Activated CD4-positive, alpha-beta T cell treated with anti-CD3 and anti-CD28 coated beads, Interleukin-2, amount 10 ng/mL, durations not matched to agents 7 days and 5 days (primary cell): ENCODE results near the gene HOXC9. TPM values are rescaled to one million over a fixed set of nuclear protein-coding genes. Genes with fewer than 3 reads are reported as not detected.

Experiments
- CTCF ChIA-PET: fragments of 350-600 bp; sonication (Branson Sonifier 250); formaldehyde crosslinking; loops from one replicate; lab custom pipeline; 2021; ENCODE audit warnings: antibody characterized with exemption; lab: Charles Lee
- POLR2A ChIA-PET: fragments of 350-600 bp; sonication (Branson Sonifier 250); formaldehyde crosslinking; loops from one replicate; lab custom pipeline; 2021; ENCODE audit warnings: antibody characterized with exemption; lab: Charles Lee
- DNase-seq: peaks from one replicate; pipeline ENCODE4 v3.0.0-alpha.2; 2020
- H3K27ac Mint-ChIP-seq: one replicate; pipeline ENCODE4 v1.8.0; 2021; ENCODE audit warnings: mild to moderate bottlenecking, moderate library complexity, mixed read lengths
- H3K27me3 Mint-ChIP-seq: one replicate; pipeline ENCODE4 v1.8.0; 2021; ENCODE audit warnings: mixed read lengths
- H3K36me3 Mint-ChIP-seq: one replicate; pipeline ENCODE4 v1.8.0; 2021; ENCODE audit warnings: low read depth, mixed read lengths
- H3K4me1 Mint-ChIP-seq: one replicate; pipeline ENCODE4 v1.8.0; 2021; ENCODE audit warnings: mixed read lengths
- H3K4me3 Mint-ChIP-seq: one replicate; pipeline ENCODE4 v1.8.0; 2021; ENCODE audit warnings: mild to moderate bottlenecking, moderate library complexity, mixed read lengths
- H3K9me3 Mint-ChIP-seq: one replicate; pipeline ENCODE4 v1.8.0; 2021; ENCODE audit warnings: mixed read lengths
- total RNA-seq, 2 experiments: library from RNA; stranded (reverse); gene quantifications; one replicate each; pipeline ENCODE4 v1.2.3, GENCODE V29; 2021

The HOXC9 gene
- total RNA-seq, 2 experiments from 2014 or later = not detected

GRCh38 chr12:53989227-53990113, 10.5 kb upstream of the HOXC9 start:
- H3K27ac Mint-ChIP-seq = no peak overlapping the region
- peak; percentile 54 for DNase-seq
- CTCF ChIA-PET = interaction anchor here (0.9 to 1.3 kb wide), 5 partner anchors 11 to 219 kb away, joined by 3 read pairs; partner anchors contain the start of gene HOXC9
- peaks cover 39% of the 10 kb centered on the region for H3K4me1 Mint-ChIP-seq
- peaks cover 99% of the 10 kb centered on the region for H3K27me3 Mint-ChIP-seq
- peak overlapping the region; percentile 1 for H3K4me3 Mint-ChIP-seq
- no peaks in the 10 kb centered on the region for H3K9me3 Mint-ChIP-seq
- POLR2A ChIA-PET = no interaction called here
- no peaks in the 10 kb centered on the region for H3K36me3 Mint-ChIP-seq

GRCh38 chr12:53990311-53991076, 9.5 kb upstream of the HOXC9 start:
- DNase-seq = no peak
- Mint-ChIP-seq H3K4me1 (peaks cover 39% of the 10 kb centered on the region), H3K27ac (no peak overlapping the region), H3K27me3 (peaks cover 98% of the 10 kb centered on the region), H3K36me3 (no peaks in the 10 kb centered on the region), H3K9me3 (no peaks in the 10 kb centered on the region), H3K4me3 (no peak overlapping the region)
- ChIA-PET POLR2A (no interaction called here), CTCF (interaction anchor here (0.9 to 2.3 kb wide), 7 partner anchors 12 to 216 kb away, joined by 3 to 14 read pairs (median 3); partner anchors contain the start of gene HOXC5)

- no peaks in the 10 kb centered on the region for H3K36me3 Mint-ChIP-seq
- POLR2A ChIA-PET = no interaction called here
- CTCF ChIA-PET = interaction anchor here (1.0 to 2.3 kb wide), 7 partner anchors 11 to 215 kb away, joined by 3 to 14 read pairs (median 3); partner anchors contain the start of gene HOXC5
- H3K9me3 Mint-ChIP-seq = no peaks in the 10 kb centered on the region
- no peak overlapping the region for H3K27ac Mint-ChIP-seq
- DNase-seq = no peak
- peaks cover 99% of the 10 kb centered on the region for H3K27me3 Mint-ChIP-seq
- peaks cover 41% of the 10 kb centered on the region for H3K4me1 Mint-ChIP-seq
- H3K4me3 Mint-ChIP-seq = no peak overlapping the region
Measured at GRCh38 chr12:53991077-53991460, 8.9 kb upstream of the HOXC9 start.

GRCh38 chr12:53992377-53992889, 7.5 kb upstream of the HOXC9 start:
- POLR2A ChIA-PET = no interaction called here
- Mint-ChIP-seq H3K4me1 (peaks cover 35% of the 10 kb centered on the region), H3K4me3 (no peak overlapping the region), H3K27me3 (peaks cover 99% of the 10 kb centered on the region), H3K27ac (no peak overlapping the region), H3K9me3 (no peaks in the 10 kb centered on the region), H3K36me3 (no peaks in the 10 kb centered on the region)
- CTCF ChIA-PET = interaction anchor here (0.9 to 2.3 kb wide), 5 partner anchors 8 to 209 kb away, joined by 3 to 14 read pairs (median 5); partner anchors contain the start of gene HOXC10
- no peak for DNase-seq

- H3K4me1 Mint-ChIP-seq = peaks cover 32% of the 10 kb centered on the region
- POLR2A ChIA-PET = no interaction called here
- no peak for DNase-seq
- peaks cover 99% of the 10 kb centered on the region for H3K27me3 Mint-ChIP-seq
- H3K4me3 Mint-ChIP-seq = peak overlapping the region; percentile 45
- peak overlapping the region; percentile 19 for H3K27ac Mint-ChIP-seq
- H3K9me3 Mint-ChIP-seq = no peaks in the 10 kb centered on the region
- CTCF ChIA-PET = interaction anchor here (0.9 to 1.9 kb wide), 3 partner anchors 8 to 208 kb away, joined by 3 to 5 read pairs (median 5); partner anchors contain the start of gene HOXC10
- no peaks in the 10 kb centered on the region for H3K36me3 Mint-ChIP-seq
Measured at GRCh38 chr12:53993162-53994008, 6.6 kb upstream of the HOXC9 start.

GRCh38 chr12:53994009-53994263, 6.0 kb upstream of the HOXC9 start:
- DNase-seq = no peak
- Mint-ChIP-seq H3K9me3 (no peaks in the 10 kb centered on the region), H3K4me1 (peaks cover 31% of the 10 kb centered on the region), H3K36me3 (no peaks in the 10 kb centered on the region), H3K27me3 (peaks cover 99% of the 10 kb centered on the region), H3K27ac (peak overlapping the region; percentile 62), H3K4me3 (peak overlapping the region; percentile 45)
- CTCF ChIA-PET = interaction anchor here (1.4 to 1.9 kb wide), 2 partner anchors 9 to 12 kb away, joined by 5 read pairs; partner anchors contain the start of gene HOXC10
- POLR2A ChIA-PET = no interaction called here

- H3K4me3 Mint-ChIP-seq = peak overlapping the region; percentile 45
- H3K4me1 Mint-ChIP-seq = peaks cover 26% of the 10 kb centered on the region
- peak overlapping the region; percentile 62 for H3K27ac Mint-ChIP-seq
- POLR2A ChIA-PET = no interaction called here
- no peak for DNase-seq
- CTCF ChIA-PET = interaction anchor here (1.9 kb wide), 1 partner anchor 12 kb away, joined by 5 read pairs; no protein-coding TSS in a partner anchor
- no peaks in the 10 kb centered on the region for H3K9me3 Mint-ChIP-seq
- peaks cover 99% of the 10 kb centered on the region for H3K27me3 Mint-ChIP-seq
- H3K36me3 Mint-ChIP-seq = no peaks in the 10 kb centered on the region
Measured at GRCh38 chr12:53994264-53995001, 5.5 kb upstream of the HOXC9 start.

- CTCF ChIA-PET = no interaction called here
- DNase-seq = no peak
- POLR2A ChIA-PET = no interaction called here
- peaks cover 99% of the 10 kb centered on the region for H3K27me3 Mint-ChIP-seq
- H3K9me3 Mint-ChIP-seq = no peaks in the 10 kb centered on the region
- H3K4me1 Mint-ChIP-seq = peaks cover 21% of the 10 kb centered on the region
- no peaks in the 10 kb centered on the region for H3K36me3 Mint-ChIP-seq
- H3K27ac Mint-ChIP-seq = peak overlapping the region; percentile 57
- peak overlapping the region; percentile 38 for H3K4me3 Mint-ChIP-seq
Measured at GRCh38 chr12:53995002-53995377, 5.0 kb upstream of the HOXC9 start.

GRCh38 chr12:53995378-53996239, 4.4 kb upstream of the HOXC9 start:
- H3K9me3 Mint-ChIP-seq = no peaks in the 10 kb centered on the region
- DNase-seq = no peak
- H3K4me3 Mint-ChIP-seq = peak overlapping the region; percentile 54
- peaks cover 17% of the 10 kb centered on the region for H3K4me1 Mint-ChIP-seq
- no peak overlapping the region for H3K27ac Mint-ChIP-seq
- no peaks in the 10 kb centered on the region for H3K36me3 Mint-ChIP-seq
- ChIA-PET CTCF (interaction anchor here (1.1 to 1.2 kb wide), 2 partner anchors 28 to 196 kb away, joined by 3 read pairs; no protein-coding TSS in a partner anchor), POLR2A (no interaction called here)
- peaks cover 98% of the 10 kb centered on the region for H3K27me3 Mint-ChIP-seq

GRCh38 chr12:53996240-53997203, 3.4 kb upstream of the HOXC9 start:
- Mint-ChIP-seq H3K4me3 (peak overlapping the region; percentile 54), H3K27ac (no peak overlapping the region), H3K4me1 (peaks cover 17% of the 10 kb centered on the region), H3K9me3 (no peaks in the 10 kb centered on the region), H3K27me3 (peaks cover 98% of the 10 kb centered on the region), H3K36me3 (no peaks in the 10 kb centered on the region)
- POLR2A ChIA-PET = no interaction called here
- DNase-seq = no peak
- CTCF ChIA-PET = interaction anchor here (0.8 to 1.2 kb wide), 4 partner anchors 10 to 211 kb away, joined by 3 to 4 read pairs (median 3); no protein-coding TSS in a partner anchor
